ACHN (cell line): Measurements from ENCODE around the gene PPARG.
A peak's percentile ranks its signal among the peaks of the same experiment; 100 is the strongest.

Experiments
- DNase-seq: peaks from one replicate; pipeline ENCODE4 v3.0.0-alpha.2; 2015
- in situ Hi-C: cut with HindIII; loops from 2 replicates; pipeline ENCODE4 v1.10.0; 2017; ENCODE audit warnings: low sequenced_read_pairs, low pct_ligation_motif_present, low pct_unique_long_range_greater_than_20kb

The PPARG gene

GRCh38 chr3:12392101-12392878 is 103.4 kb downstream of the PPARG start:
- in situ Hi-C loops: no loop called here
- no peak for DNase-seq

- in situ Hi-C loops: no loop called here
- DNase-seq: peak; percentile 32
Measured at GRCh38 chr3:12393894-12394293, 105.0 kb downstream of the PPARG start.

GRCh38 chr3:12394569-12395271 is 105.8 kb downstream of the PPARG start:
- in situ Hi-C loops: no loop called here
- DNase-seq: no peak

GRCh38 chr3:12395349-12396012 is 106.6 kb downstream of the PPARG start:
- in situ Hi-C loops: no loop called here
- no peak for DNase-seq

- in situ Hi-C loops: no loop called here
Measured at GRCh38 chr3:12396471-12396870, 107.6 kb downstream of the PPARG start.

GRCh38 chr3:12399226-12399625 is 110.4 kb downstream of the PPARG start:
- in situ Hi-C loops: no loop called here

More at GRCh38 chr3:12396471-12396870, 107.6 kb downstream of the PPARG start:
- no peak for DNase-seq

GRCh38 chr3:12400616-12401194 is 111.8 kb downstream of the PPARG start:
- DNase-seq: peak; percentile 53
- in situ Hi-C loops: no loop called here

More at GRCh38 chr3:12399226-12399625, 110.4 kb downstream of the PPARG start:
- DNase-seq: no peak

GRCh38 chr3:12401208-12401607 is 112.3 kb downstream of the PPARG start:
- DNase-seq: no peak
- in situ Hi-C loops: no loop called here

GRCh38 chr3:12405432-12406272 is 116.8 kb downstream of the PPARG start:
- DNase-seq: peak; percentile 98
- in situ Hi-C loops: no loop called here

GRCh38 chr3:12408984-12409683 is 120.3 kb downstream of the PPARG start:
- DNase-seq: no peak
- in situ Hi-C loops: no loop called here

- in situ Hi-C loops: no loop called here
- DNase-seq: no peak
Measured at GRCh38 chr3:12409684-12410596, 121.1 kb downstream of the PPARG start.

GRCh38 chr3:12413721-12414255 is 124.9 kb downstream of the PPARG start:
- in situ Hi-C loops: no loop called here
- DNase-seq: no peak

- DNase-seq: no peak
- in situ Hi-C loops: no loop called here
Measured at GRCh38 chr3:12415014-12415680, 126.3 kb downstream of the PPARG start.

GRCh38 chr3:12416731-12417130 is 127.9 kb downstream of the PPARG start:
- in situ Hi-C loops: no loop called here
- no peak for DNase-seq

GRCh38 chr3:12420393-12420792 is 131.5 kb downstream of the PPARG start:
- in situ Hi-C loops: no loop called here
- DNase-seq: no peak

GRCh38 chr3:12421132-12421531 is 132.3 kb downstream of the PPARG start:
- no peak for DNase-seq
- in situ Hi-C loops: no loop called here
